Measurements from ENCODE around the gene CRYBG2.
A peak's percentile ranks its signal among the peaks of the same experiment; 100 is the strongest.
"Not testable (repeated sequence)": the region's sequence is repeated elsewhere in the genome, so short reads cannot be mapped to it uniquely, and the experiment has no call there.

The CRYBG2 gene

GRCh38 chr1:26317612-26318337, 36.2 kb downstream of the CRYBG2 start, which contains the start of gene CD52:
Gene CD52, plus strand, starts transcription at chr1:26317958. Its CDS starts 60 bp downstream, at chr1:26318018.
- no peak for TF ChIP-seq CTCF (conservative IDR thresholded peaks at IDR 0.05; ENCODE audit: low read depth, low read length)
- no peak within 1 kb of the TSS for H3K4me3 ChIP-seq (ENCODE audit: low read length)
- DNase-seq (ENCODE audit: low read depth): no peak

DNA sequence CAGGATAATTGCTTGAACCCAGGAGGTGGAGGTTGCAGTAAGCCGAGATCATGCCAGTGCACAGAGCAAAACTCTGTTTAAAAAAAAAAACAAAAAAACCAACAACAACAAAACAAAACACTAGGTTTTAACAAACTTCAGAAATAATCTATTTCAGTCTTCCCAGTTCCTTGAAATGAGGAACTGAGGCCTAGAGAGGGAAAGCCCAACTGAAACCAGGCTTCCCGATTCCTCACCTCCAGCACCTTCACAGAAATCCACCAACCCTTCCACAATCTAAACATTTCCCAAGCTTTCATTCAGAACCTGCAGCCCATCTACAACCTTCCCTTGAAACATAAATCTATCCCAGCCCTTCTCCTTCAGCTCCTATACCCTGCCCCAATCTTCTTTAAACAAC, 36.8 kb downstream of the CRYBG2 start:
- DNase-seq (ENCODE audit: low read depth): no peak
- no peak overlapping the region for H3K4me3 ChIP-seq (ENCODE audit: low read length)
- TF ChIP-seq CTCF (conservative IDR thresholded peaks at IDR 0.05; ENCODE audit: low read depth, low read length): no peak

GRCh38 chr1:26315874-26316850, 37.8 kb downstream of the CRYBG2 start:
- DNase-seq (ENCODE audit: low read depth): no peak
- no peak overlapping the region for H3K4me3 ChIP-seq (ENCODE audit: low read length)
- TF ChIP-seq CTCF (conservative IDR thresholded peaks at IDR 0.05; ENCODE audit: low read depth, low read length): no peak

DNA sequence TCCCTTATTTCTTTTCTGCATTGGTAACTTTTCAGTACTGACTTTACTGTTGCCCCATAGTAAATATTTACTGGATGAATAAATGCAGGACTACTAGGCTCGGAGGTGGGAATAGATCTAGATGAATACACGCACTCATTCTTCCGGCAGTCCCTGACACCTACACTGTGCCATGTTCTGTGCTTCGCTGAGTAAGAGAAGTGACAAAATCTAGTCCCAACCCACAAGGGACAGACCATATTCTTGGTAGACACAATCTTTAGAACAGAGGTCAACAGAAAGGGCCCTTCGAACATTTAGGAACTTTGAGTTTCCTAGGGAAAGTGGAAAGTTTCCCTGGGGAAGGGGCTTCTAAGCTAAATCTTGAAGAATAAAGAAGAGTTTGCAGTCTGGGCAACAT, 39.4 kb downstream of the CRYBG2 start:
- no peak overlapping the region for H3K4me3 ChIP-seq (ENCODE audit: low read length)
- TF ChIP-seq CTCF (conservative IDR thresholded peaks at IDR 0.05; ENCODE audit: low read depth, low read length): no peak
- DNase-seq (ENCODE audit: low read depth): no peak

- not testable (repeated sequence) for DNase-seq (ENCODE audit: low read depth); H3K4me3 ChIP-seq (ENCODE audit: low read length)
These were observed 45.7 kb downstream of the CRYBG2 start for GRCh38 chr1:26307966-26308899.

GRCh38 chr1:26307363-26307781, 46.6 kb downstream of the CRYBG2 start:
- no peak for DNase-seq (ENCODE audit: low read depth)
- H3K4me3 ChIP-seq (ENCODE audit: low read length): peak overlapping the region; percentile 97
- TF ChIP-seq CTCF (conservative IDR thresholded peaks at IDR 0.05; ENCODE audit: low read depth, low read length): no peak
